HCT116 (cell line): ENCODE measurements around the gene RXFP2.

Source experiments
- ELF1 ChIP-seq: IDR thresholded peaks from 2 replicates; pipeline ENCODE4 v1.6.1; 2012; ENCODE audit warnings: low read depth, borderline replicate concordance
- EZH2 ChIP-seq: fragments of 200-600 bp; sonication (generic); IDR thresholded peaks from 2 replicates; pipeline ENCODE4 v1.6.1; 2017; ENCODE audit warnings: antibody characterized with exemption, mixed run types
- EZH2phosphoT487 ChIP-seq: fragments of 200-600 bp; IDR thresholded peaks from 2 replicates; pipeline ENCODE4 v1.6.1; 2018; ENCODE audit warnings: antibody characterized with exemption, borderline replicate concordance
- JUND ChIP-seq: IDR thresholded peaks from 2 replicates; pipeline ENCODE4 v1.6.1; 2012
- POLR2A ChIP-seq: IDR thresholded peaks from 2 replicates; pipeline ENCODE4 v1.7.0; 2011; ENCODE audit warnings: borderline replicate concordance; ENCODE audit not compliant: insufficient read depth, insufficient read length; ENCODE audit errors: extremely low read depth
- POLR2AphosphoS5 ChIP-seq: IDR thresholded peaks from 2 replicates; pipeline ENCODE4 v1.6.1; 2011; ENCODE audit warnings: mild to moderate bottlenecking, low read depth, low read length, moderate library complexity
- SIN3A ChIP-seq: IDR thresholded peaks from 2 replicates; pipeline ENCODE4 v1.6.1; 2012; ENCODE audit warnings: low read depth
- TF ChIP-seq, protein P1 (sequence below), 3 experiments: fragments of 200-600 bp in 1 of 3; sonication (generic) in 1 of 3; IDR thresholded peaks in 2 of 3; conservative IDR thresholded peaks in 1 of 3; 2 replicates each; pipeline ENCODE4 v1.5.1; 2012 to 2017; ENCODE audit warnings: low read depth in 2 of 3, low read length in 2 of 3, antibody characterized with exemption in 1 of 3, borderline replicate concordance in 1 of 3, control low read depth in 1 of 3, mild to moderate bottlenecking in 1 of 3, mixed read lengths in 1 of 3, mixed run types in 1 of 3, moderate library complexity in 1 of 3; ENCODE audit not compliant: insufficient read depth in 1 of 3

DNA sequence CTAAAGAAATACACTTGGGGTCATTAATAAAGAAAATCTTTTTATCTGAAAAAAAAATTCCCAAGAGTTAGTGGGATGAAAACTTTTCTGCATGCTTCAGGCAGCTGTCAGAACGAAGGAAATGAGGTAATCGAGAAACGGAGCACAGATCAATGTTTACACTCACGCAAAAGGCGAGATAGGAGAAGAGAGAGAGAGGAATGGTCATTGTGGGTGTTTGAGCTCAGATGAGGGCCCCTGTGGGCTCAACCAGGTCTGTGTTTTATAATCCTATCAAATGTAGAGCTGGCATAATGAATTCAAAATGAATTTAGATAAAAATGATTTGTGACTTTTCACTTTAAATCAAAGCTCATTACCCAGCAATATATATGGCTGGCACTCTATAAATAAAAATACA lies 6.3 kb upstream of the RXFP2 start:
- TF ChIP-seq, protein P1, sequence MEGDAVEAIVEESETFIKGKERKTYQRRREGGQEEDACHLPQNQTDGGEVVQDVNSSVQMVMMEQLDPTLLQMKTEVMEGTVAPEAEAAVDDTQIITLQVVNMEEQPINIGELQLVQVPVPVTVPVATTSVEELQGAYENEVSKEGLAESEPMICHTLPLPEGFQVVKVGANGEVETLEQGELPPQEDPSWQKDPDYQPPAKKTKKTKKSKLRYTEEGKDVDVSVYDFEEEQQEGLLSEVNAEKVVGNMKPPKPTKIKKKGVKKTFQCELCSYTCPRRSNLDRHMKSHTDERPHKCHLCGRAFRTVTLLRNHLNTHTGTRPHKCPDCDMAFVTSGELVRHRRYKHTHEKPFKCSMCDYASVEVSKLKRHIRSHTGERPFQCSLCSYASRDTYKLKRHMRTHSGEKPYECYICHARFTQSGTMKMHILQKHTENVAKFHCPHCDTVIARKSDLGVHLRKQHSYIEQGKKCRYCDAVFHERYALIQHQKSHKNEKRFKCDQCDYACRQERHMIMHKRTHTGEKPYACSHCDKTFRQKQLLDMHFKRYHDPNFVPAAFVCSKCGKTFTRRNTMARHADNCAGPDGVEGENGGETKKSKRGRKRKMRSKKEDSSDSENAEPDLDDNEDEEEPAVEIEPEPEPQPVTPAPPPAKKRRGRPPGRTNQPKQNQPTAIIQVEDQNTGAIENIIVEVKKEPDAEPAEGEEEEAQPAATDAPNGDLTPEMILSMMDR (IDR thresholded peaks at IDR 0.05 in 2 of 3, conservative IDR thresholded peaks at IDR 0.05 in 1 of 3; ENCODE audit: borderline replicate concordance in 1 of 3, insufficient read depth in 1 of 3, low read depth in 2 of 3, low read length in 2 of 3) = no peak
- no peak for TF ChIP-seq EZH2phosphoT487
- no peak for TF ChIP-seq POLR2A
- no peak for TF ChIP-seq SIN3A
- no peak for TF ChIP-seq EZH2
- no peak for TF ChIP-seq JUND
- TF ChIP-seq POLR2AphosphoS5 = no peak
- no peak for TF ChIP-seq ELF1
